ENCODE measurements around the gene ANKRD49. TPM values are rescaled to one million over a fixed set of nuclear protein-coding genes. Genes with fewer than 3 reads are reported as not detected.

The ANKRD49 gene
- total and polyA plus RNA-seq, 11 donors, result 3.5 to 10.5 (median 5.7) TPM

DNA sequence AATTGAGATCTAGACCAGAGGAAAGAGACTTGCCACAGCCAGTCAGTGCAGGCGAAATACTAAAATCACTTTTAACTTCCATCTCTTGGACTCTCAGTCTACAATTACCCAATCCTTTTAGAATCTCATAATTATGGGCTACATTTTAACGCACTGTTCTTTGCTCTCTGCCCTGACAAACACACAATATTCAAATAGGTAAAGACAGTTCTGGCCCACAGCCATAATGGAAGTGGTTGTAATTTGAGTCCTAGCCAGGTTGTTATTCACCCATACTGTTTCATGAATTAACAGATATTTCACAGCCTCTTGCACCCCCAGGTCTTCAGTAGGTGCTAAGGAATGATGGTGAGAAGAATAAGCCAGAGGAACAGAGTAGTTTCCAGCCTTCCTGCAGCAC lies 19.3 kb downstream of the ANKRD49 start:
- Histone ChIP-seq H3K27ac (no peak overlapping the region), H3K4me1 (peaks cover 0 to 16% (median 4%) of the 10 kb centered on the region in 12 donors), H3K4me3 (peak overlapping the region in 1 of 12 donors; percentile 49), H3K9me3 (no peaks in the 10 kb centered on the region), H3K27me3 (peaks cover 0 to 8% (median 0%) of the 10 kb centered on the region in 9 donors), H3K36me3 (no peaks in the 10 kb centered on the region)
- ATAC-seq (no peak), DNase-seq (no peak)
- 73 to 74% (median 74%) methylated on average over 2 of the region's 2 CpGs for WGBS, 4 donors
- TF ChIP-seq POLR2A (IDR thresholded peaks at IDR 0.05) (no peak), CTCF (IDR thresholded peaks at IDR 0.05) (no peak)
- intact Hi-C loops (cut with DNase I), result no loop called here

DNA sequence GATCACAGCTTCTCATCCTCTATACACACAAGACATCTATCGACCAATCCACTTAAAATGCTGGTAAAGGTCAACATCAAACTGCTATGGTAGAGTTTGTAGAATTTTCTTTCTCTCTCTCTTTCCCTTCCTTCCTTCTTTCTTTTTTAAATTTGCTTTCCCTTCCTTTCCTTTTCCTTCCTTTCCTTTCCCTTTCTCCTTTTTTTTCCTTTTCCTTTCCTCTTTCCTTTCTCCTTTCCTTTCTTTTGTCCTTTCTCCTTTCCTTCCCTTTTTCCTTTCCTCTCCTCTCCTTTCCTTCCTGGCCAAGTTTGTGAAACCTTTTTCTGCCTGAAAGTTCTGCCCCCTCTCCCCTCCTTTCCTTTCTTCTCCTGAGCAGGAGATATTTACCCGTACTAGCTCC lies 21.6 kb downstream of the ANKRD49 start:
- WGBS, 4 donors, result 74 to 82% (median 78%) methylated on average over 2 of the region's 2 CpGs
- H3K9me3 ChIP-seq, result no peaks in the 10 kb centered on the region
- H3K36me3 ChIP-seq, result no peaks in the 10 kb centered on the region
- DNase-seq (no peak), ATAC-seq (no peak)
- peaks cover 0 to 8% (median 0%) of the 10 kb centered on the region in 9 donors for H3K27me3 ChIP-seq
- no peak overlapping the region for H3K27ac ChIP-seq
- intact Hi-C loops (cut with DNase I), result loop anchor here in 1 of 10 donors (5.0 kb wide), 1 partner anchor 87 kb away; no protein-coding TSS in a partner anchor
- H3K4me3 ChIP-seq, result no peak overlapping the region
- peaks cover 0 to 19% (median 4%) of the 10 kb centered on the region in 12 donors for H3K4me1 ChIP-seq
- TF ChIP-seq POLR2A (IDR thresholded peaks at IDR 0.05) (no peak), CTCF (IDR thresholded peaks at IDR 0.05) (no peak)

- 35 to 96% (median 44%) methylated on average over 1 of the region's 1 CpG for WGBS, 4 donors
- intact Hi-C loops (cut with DNase I), result loop anchor here in 1 of 10 donors (5.0 kb wide), 1 partner anchor 86 kb away; no protein-coding TSS in a partner anchor
These were observed 22.9 kb downstream of the ANKRD49 start for GRCh38 chr11:94516725-94517124.

DNA sequence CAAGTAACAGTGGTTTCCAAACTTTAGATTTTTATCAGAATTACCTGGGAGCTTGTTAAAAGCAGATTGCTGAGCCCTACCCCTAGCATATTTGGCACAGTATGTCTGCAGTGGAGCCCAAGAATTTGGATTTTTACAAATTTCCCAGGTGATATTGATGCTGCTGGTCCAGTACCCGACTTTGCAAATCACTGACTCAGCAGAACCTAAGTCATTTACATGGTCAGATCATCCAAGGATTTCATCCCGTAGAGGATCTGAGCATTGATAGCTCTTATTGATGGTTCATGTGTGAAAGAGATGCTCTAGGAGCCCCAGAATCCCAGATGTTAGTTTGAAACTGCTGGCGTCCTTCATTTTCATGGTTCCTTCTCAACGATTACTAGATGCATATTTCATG lies 24.5 kb downstream of the ANKRD49 start:
- no peaks in the 10 kb centered on the region for H3K9me3 ChIP-seq
- 67 to 82% (median 76%) methylated on average over 4 of the region's 4 CpGs for WGBS, 4 donors
- ATAC-seq (no peak), DNase-seq (no peak)
- H3K27me3 ChIP-seq, result peaks cover 0 to 8% (median 0%) of the 10 kb centered on the region in 9 donors
- no peak for TF ChIP-seq CTCF (IDR thresholded peaks at IDR 0.05)
- H3K4me1 ChIP-seq, result peaks cover 0 to 3% (median 0%) of the 10 kb centered on the region in 12 donors
- no peak overlapping the region for H3K27ac ChIP-seq
- intact Hi-C loops (cut with DNase I), result loop anchor here in 3 of 10 donors (2.0 to 5.0 kb wide), 3 partner anchors 45 to 85 kb away; no protein-coding TSS in a partner anchor
- no peak overlapping the region for H3K4me3 ChIP-seq
- no peaks in the 10 kb centered on the region for H3K36me3 ChIP-seq

More at GRCh38 chr11:94516725-94517124, 22.9 kb downstream of the ANKRD49 start:
- DNase-seq (no peak), ATAC-seq (no peak)
- Histone ChIP-seq H3K4me1 (peaks cover 0 to 19% (median 4%) of the 10 kb centered on the region in 12 donors), H3K27me3 (peaks cover 0 to 8% (median 0%) of the 10 kb centered on the region in 9 donors), H3K9me3 (no peaks in the 10 kb centered on the region), H3K27ac (no peak overlapping the region), H3K36me3 (no peaks in the 10 kb centered on the region), H3K4me3 (no peak overlapping the region)
- TF ChIP-seq POLR2A (IDR thresholded peaks at IDR 0.05), result no peak
- TF ChIP-seq CTCF (IDR thresholded peaks at IDR 0.05), result no peak

Measured in heart left ventricle (tissue), 16 donors.